ENCODE results near the gene CELF3.

CELF3 gene

GRCh38 chr1:151711044-151711800, 5.4 kb downstream of the CELF3 start:
- Histone ChIP-seq H3K4me1 (ENCODE audit: control insufficient read depth, insufficient read depth, low read length, unreplicated experiment) (no peaks in the 10 kb centered on the region), H3K36me3 (ENCODE audit: insufficient read depth, low read length) (no peaks in the 10 kb centered on the region), H3K4me3 (ENCODE audit: low read depth, low read length) (no peak overlapping the region), H2AFZ (ENCODE audit: low read length, unreplicated experiment) (no peak overlapping the region), H3K79me2 (ENCODE audit: control insufficient read depth, insufficient read depth, low read length, unreplicated experiment) (no peaks in the 10 kb centered on the region), H3K27me3 (ENCODE audit: insufficient read depth, low read length) (peaks cover 40% of the 10 kb centered on the region), H3K27ac (ENCODE audit: low read depth, low read length) (no peak overlapping the region)

DNA sequence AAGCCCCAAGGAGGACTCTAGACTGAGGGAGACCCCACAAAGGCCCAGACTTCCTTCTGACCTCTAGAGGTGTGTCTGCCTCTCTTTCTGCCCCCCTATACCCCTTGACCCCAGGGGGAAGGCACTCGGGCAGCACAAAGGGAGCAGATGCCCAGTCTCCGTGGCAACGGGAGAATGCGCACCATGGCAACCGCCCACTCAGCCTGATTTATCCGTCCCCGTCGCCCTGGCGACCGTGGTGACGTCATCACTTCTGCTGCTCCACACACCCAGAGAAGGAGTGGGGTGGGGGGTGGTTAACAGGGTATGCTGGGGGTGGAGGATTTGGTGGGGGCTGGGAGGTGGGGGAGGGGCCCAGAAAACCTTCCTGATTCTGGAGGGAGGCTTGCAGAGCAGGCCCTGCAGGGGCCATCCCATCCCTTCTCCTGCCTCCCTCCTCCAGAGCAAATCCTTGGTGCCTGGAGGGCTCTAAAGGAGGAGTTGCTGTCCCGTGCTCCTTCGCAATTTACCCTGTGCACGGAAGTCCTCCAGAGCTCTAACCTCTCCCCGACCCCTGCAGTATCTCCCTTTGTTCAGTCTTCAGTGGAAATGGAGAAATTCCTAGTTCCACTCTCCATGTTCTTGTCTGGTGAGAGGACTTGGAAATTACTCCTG, 6.3 kb downstream of the CELF3 start:
- no peak overlapping the region for H3K4me3 ChIP-seq (ENCODE audit: low read depth, low read length)
- no peaks in the 10 kb centered on the region for H3K4me1 ChIP-seq (ENCODE audit: control insufficient read depth, insufficient read depth, low read length, unreplicated experiment)
- H3K79me2 ChIP-seq (ENCODE audit: control insufficient read depth, insufficient read depth, low read length, unreplicated experiment) = no peaks in the 10 kb centered on the region
- no peaks in the 10 kb centered on the region for H3K36me3 ChIP-seq (ENCODE audit: insufficient read depth, low read length)
- H3K27me3 ChIP-seq (ENCODE audit: insufficient read depth, low read length) = peaks cover 31% of the 10 kb centered on the region
- no peak overlapping the region for H3K27ac ChIP-seq (ENCODE audit: low read depth, low read length)
- H2AFZ ChIP-seq (ENCODE audit: low read length, unreplicated experiment) = no peak overlapping the region

- H3K36me3 ChIP-seq (ENCODE audit: insufficient read depth, low read length) = no peaks in the 10 kb centered on the region
- no peak overlapping the region for H3K4me3 ChIP-seq (ENCODE audit: low read depth, low read length)
- H3K27ac ChIP-seq (ENCODE audit: low read depth, low read length) = no peak overlapping the region
- no peaks in the 10 kb centered on the region for H3K4me1 ChIP-seq (ENCODE audit: control insufficient read depth, insufficient read depth, low read length, unreplicated experiment)
- H3K79me2 ChIP-seq (ENCODE audit: control insufficient read depth, insufficient read depth, low read length, unreplicated experiment) = no peaks in the 10 kb centered on the region
- H2AFZ ChIP-seq (ENCODE audit: low read length, unreplicated experiment) = no peak overlapping the region
- peaks cover 18% of the 10 kb centered on the region for H3K27me3 ChIP-seq (ENCODE audit: insufficient read depth, low read length)
Observed at GRCh38 chr1:151708891-151709290, 7.7 kb downstream of the CELF3 start.

GRCh38 chr1:151707541-151708065, 9.0 kb downstream of the CELF3 start:
- no peaks in the 10 kb centered on the region for H3K79me2 ChIP-seq (ENCODE audit: control insufficient read depth, insufficient read depth, low read length, unreplicated experiment)
- H3K4me1 ChIP-seq (ENCODE audit: control insufficient read depth, insufficient read depth, low read length, unreplicated experiment) = no peaks in the 10 kb centered on the region
- H3K36me3 ChIP-seq (ENCODE audit: insufficient read depth, low read length) = no peaks in the 10 kb centered on the region
- peaks cover 8% of the 10 kb centered on the region; the same call in 1 of the 2 replicates for H3K27me3 ChIP-seq (ENCODE audit: insufficient read depth, low read length)
- H2AFZ ChIP-seq (ENCODE audit: low read length, unreplicated experiment) = no peak overlapping the region
- no peak overlapping the region for H3K4me3 ChIP-seq (ENCODE audit: low read depth, low read length)
- no peak overlapping the region for H3K27ac ChIP-seq (ENCODE audit: low read depth, low read length)

DNA sequence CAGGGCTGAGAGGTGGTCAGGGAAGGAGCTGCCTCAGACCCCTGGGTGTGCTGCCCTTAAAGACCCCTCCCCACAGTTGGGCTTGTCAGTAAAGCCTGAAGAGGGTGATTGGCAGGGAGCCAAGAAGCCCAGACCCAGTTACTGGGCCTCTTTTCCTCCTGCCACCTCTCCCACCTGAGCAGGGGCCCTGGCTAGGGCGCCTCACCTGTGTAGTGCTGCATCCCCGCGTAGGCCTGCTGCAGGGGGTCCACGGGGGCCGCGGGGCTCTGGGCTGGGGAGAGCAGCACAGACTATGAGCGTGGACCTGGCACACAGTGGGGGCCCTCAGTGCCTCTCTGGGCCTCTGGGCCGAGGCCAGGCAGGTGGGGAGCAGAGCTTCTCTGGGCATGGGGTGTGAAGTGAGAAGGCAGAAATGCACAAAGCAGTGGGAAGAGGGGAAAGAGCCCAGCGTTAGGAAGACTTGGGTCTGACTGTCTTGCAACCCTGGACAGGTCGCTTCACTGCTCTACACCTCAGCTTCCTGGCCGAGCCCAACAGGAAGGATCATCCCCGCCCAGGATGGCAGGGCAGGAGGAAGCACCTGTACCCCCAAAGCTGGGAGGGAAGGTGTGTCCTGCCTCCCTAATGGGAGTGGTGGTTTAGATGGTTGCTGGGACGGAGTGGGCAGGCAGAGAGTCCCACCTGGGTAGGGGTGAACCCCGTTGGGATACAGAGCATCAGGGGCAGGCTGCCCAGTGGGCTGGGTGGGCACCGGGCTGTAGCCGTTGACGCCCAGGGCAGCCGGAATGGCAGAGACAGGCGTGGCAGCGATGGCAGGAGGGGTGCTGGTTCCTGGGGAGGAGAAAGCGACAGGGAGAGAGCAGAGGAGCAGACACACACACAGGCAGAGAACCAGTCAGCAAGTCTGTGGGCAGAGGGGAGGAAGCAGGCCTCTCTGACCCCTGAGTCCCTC, 9.9 kb downstream of the CELF3 start:
- Histone ChIP-seq H3K27me3 (ENCODE audit: insufficient read depth, low read length) (0 out of 2 replicates have a peak, but pooled peaks cover 3% of the 10 kb centered on the region), H3K79me2 (ENCODE audit: control insufficient read depth, insufficient read depth, low read length, unreplicated experiment) (no peaks in the 10 kb centered on the region), H2AFZ (ENCODE audit: low read length, unreplicated experiment) (no peak overlapping the region), H3K4me1 (ENCODE audit: control insufficient read depth, insufficient read depth, low read length, unreplicated experiment) (no peaks in the 10 kb centered on the region), H3K36me3 (ENCODE audit: insufficient read depth, low read length) (no peaks in the 10 kb centered on the region), H3K27ac (ENCODE audit: low read depth, low read length) (no peak overlapping the region), H3K4me3 (ENCODE audit: low read depth, low read length) (no peak overlapping the region)

DNA sequence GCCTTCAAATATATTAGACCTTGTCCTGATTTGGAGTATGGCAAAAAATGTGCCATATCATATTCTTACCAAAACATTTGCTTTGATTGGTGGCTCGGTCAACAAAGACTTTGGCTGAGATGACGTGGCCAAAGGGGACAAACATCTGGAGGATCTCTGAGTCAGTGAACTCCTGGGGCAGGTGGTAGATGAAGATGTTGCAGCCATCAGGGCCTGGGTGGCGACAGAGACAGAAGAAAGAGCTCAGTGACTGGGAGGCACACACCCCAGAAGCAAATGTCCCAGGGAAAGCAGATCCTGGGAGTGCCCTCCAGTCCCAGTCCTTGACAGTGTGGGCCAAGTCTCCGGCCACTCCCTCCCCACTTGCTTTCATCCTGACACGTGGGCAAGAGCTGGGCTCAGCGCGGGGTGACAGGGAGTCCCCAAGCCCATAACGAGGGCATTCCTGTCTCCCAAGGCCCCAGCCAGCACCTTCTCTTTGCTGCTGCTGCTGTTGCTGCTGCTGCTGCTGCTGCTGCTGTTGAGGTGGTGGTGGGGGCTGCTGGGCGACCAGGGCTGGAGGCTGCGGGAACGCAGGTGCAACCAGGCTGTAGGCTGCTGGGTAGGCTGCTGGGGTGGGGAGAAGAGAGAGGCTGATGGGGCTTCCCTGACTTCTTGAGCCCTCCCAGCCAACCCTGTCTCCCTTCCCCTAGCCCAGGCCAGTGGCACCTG, 10.7 kb downstream of the CELF3 start:
- Histone ChIP-seq H3K36me3 (ENCODE audit: insufficient read depth, low read length) (no peaks in the 10 kb centered on the region), H3K4me3 (ENCODE audit: low read depth, low read length) (no peak overlapping the region), H3K79me2 (ENCODE audit: control insufficient read depth, insufficient read depth, low read length, unreplicated experiment) (no peaks in the 10 kb centered on the region), H3K27me3 (ENCODE audit: insufficient read depth, low read length) (no peaks in the 10 kb centered on the region), H3K27ac (ENCODE audit: low read depth, low read length) (no peak overlapping the region), H3K4me1 (ENCODE audit: control insufficient read depth, insufficient read depth, low read length, unreplicated experiment) (no peaks in the 10 kb centered on the region), H2AFZ (ENCODE audit: low read length, unreplicated experiment) (no peak overlapping the region)

- H3K36me3 ChIP-seq (ENCODE audit: insufficient read depth, low read length) = no peaks in the 10 kb centered on the region; the same call in 1 of the 2 replicates
- no peaks in the 10 kb centered on the region for H3K79me2 ChIP-seq (ENCODE audit: control insufficient read depth, insufficient read depth, low read length, unreplicated experiment)
- H3K27ac ChIP-seq (ENCODE audit: low read depth, low read length) = no peak overlapping the region
- H2AFZ ChIP-seq (ENCODE audit: low read length, unreplicated experiment) = no peak overlapping the region
- H3K4me3 ChIP-seq (ENCODE audit: low read depth, low read length) = no peak overlapping the region
- H3K4me1 ChIP-seq (ENCODE audit: control insufficient read depth, insufficient read depth, low read length, unreplicated experiment) = no peaks in the 10 kb centered on the region
- no peaks in the 10 kb centered on the region for H3K27me3 ChIP-seq (ENCODE audit: insufficient read depth, low read length)
Observed at GRCh38 chr1:151705146-151705545, 11.5 kb downstream of the CELF3 start.

- no peak overlapping the region for H3K27ac ChIP-seq (ENCODE audit: low read depth, low read length)
- H3K79me2 ChIP-seq (ENCODE audit: control insufficient read depth, insufficient read depth, low read length, unreplicated experiment) = no peaks in the 10 kb centered on the region
- no peak overlapping the region for H3K4me3 ChIP-seq (ENCODE audit: low read depth, low read length)
- H3K27me3 ChIP-seq (ENCODE audit: insufficient read depth, low read length) = no peaks in the 10 kb centered on the region
- no peaks in the 10 kb centered on the region for H3K4me1 ChIP-seq (ENCODE audit: control insufficient read depth, insufficient read depth, low read length, unreplicated experiment)
- no peak overlapping the region for H2AFZ ChIP-seq (ENCODE audit: low read length, unreplicated experiment)
- peaks cover 3% of the 10 kb centered on the region; the same call in 1 of the 2 replicates for H3K36me3 ChIP-seq (ENCODE audit: insufficient read depth, low read length)
Observed at GRCh38 chr1:151704246-151704645, 12.4 kb downstream of the CELF3 start.

GRCh38 chr1:151703813-151704212, 12.8 kb downstream of the CELF3 start:
- Histone ChIP-seq H3K27me3 (ENCODE audit: insufficient read depth, low read length) (no peaks in the 10 kb centered on the region), H3K36me3 (ENCODE audit: insufficient read depth, low read length) (peaks cover 4% of the 10 kb centered on the region; the same call in 1 of the 2 replicates), H3K27ac (ENCODE audit: low read depth, low read length) (no peak overlapping the region), H3K79me2 (ENCODE audit: control insufficient read depth, insufficient read depth, low read length, unreplicated experiment) (no peaks in the 10 kb centered on the region), H3K4me1 (ENCODE audit: control insufficient read depth, insufficient read depth, low read length, unreplicated experiment) (no peaks in the 10 kb centered on the region), H3K4me3 (ENCODE audit: low read depth, low read length) (no peak overlapping the region), H2AFZ (ENCODE audit: low read length, unreplicated experiment) (no peak overlapping the region)

DNA sequence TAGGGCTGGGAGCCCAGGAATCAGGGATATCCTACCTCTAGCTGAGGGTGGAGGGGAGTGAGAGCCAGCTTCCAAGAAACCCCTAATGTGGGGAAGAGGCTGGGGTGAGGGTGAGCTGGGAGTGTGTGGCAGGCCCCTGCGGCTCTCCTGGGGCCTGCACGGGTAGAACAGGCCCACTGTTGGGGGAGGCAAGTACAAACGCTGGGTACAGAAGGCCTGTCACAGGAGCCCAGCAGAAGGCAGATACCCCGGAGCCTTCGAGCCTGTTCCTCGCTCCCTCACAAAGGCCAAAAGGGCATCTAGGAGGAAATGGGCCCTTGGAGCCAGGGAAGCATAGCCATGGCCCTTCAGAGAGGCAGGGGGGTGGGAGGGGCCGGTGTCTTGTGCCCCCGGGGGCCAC, 13.7 kb downstream of the CELF3 start:
- peaks cover 4% of the 10 kb centered on the region; the same call in 1 of the 2 replicates for H3K36me3 ChIP-seq (ENCODE audit: insufficient read depth, low read length)

More for the DNA sequence above, 13.7 kb downstream of the CELF3 start:
- Histone ChIP-seq H3K4me3 (ENCODE audit: low read depth, low read length) (no peak overlapping the region), H3K79me2 (ENCODE audit: control insufficient read depth, insufficient read depth, low read length, unreplicated experiment) (no peaks in the 10 kb centered on the region), H2AFZ (ENCODE audit: low read length, unreplicated experiment) (no peak overlapping the region), H3K4me1 (ENCODE audit: control insufficient read depth, insufficient read depth, low read length, unreplicated experiment) (no peaks in the 10 kb centered on the region), H3K27me3 (ENCODE audit: insufficient read depth, low read length) (no peaks in the 10 kb centered on the region), H3K27ac (ENCODE audit: low read depth, low read length) (no peak overlapping the region)

Measured in ACC112 (cell line).